Endothelial cell of umbilical vein (primary cell): ENCODE results near the gene TUBD1. TPM values are rescaled to one million over a fixed set of nuclear protein-coding genes. Genes with fewer than 3 reads are reported as not detected.

Source experiments
- BruUV-seq: library from RNA; stranded (reverse); fragments of 400-500 nt; replicated peaks from 2 replicates; lab custom pipeline; 2021; lab: Mats Ljungman, UMichigan
- CTCF ChIA-PET: fragments of 300-600, 350-600 bp; sonication (Branson Sonifier 250); formaldehyde crosslinking; loops from one replicate; lab custom pipeline; 2021; ENCODE audit warnings: antibody characterized with exemption, inconsistent platforms; lab: Charles Lee
- POLR2A ChIA-PET: fragments of 300-600, 350-600 bp; sonication (Branson Sonifier 250); formaldehyde crosslinking; loops from one replicate; lab custom pipeline; 2021; ENCODE audit warnings: antibody characterized with exemption, inconsistent platforms; lab: Charles Lee
- DNase-seq: peaks from one replicate; pipeline ENCODE4 v3.0.0-alpha.2; 2011; ENCODE audit warnings: low read depth, low spot score
- FAIRE-seq: peaks from 2 replicates; lab custom pipeline; 2011; peaks lifted over from hg19 to GRCh38; lab: Jason Lieb, UNC
- H2AFZ ChIP-seq: 2 replicates; pipeline ENCODE4 v1.6.0; 2012; ENCODE audit warnings: low read depth, low read length, control low read depth, inconsistent platforms
- H3K27ac ChIP-seq: 2 replicates; pipeline ENCODE4 v1.5.1; 2011; ENCODE audit warnings: low read depth, mild to moderate bottlenecking, control low read depth, low read length, moderate library complexity; ENCODE audit not compliant: insufficient read depth
- H3K27me3 ChIP-seq, 2 experiments: 2 replicates each; pipeline versions ENCODE4 v1.6.0 to v1.6.1; 2011; ENCODE audit warnings: low read length in 2 of 2, mixed read lengths in 1 of 2; ENCODE audit not compliant: control insufficient read depth in 2 of 2, insufficient read depth in 2 of 2
- H3K36me3 ChIP-seq, 2 experiments: 2 replicates in 1 of 2; 3 replicates in 1 of 2; pipeline ENCODE4 v1.5.1; 2011; ENCODE audit warnings: low read length in 2 of 2, mild to moderate bottlenecking in 1 of 2, moderate library complexity in 1 of 2; ENCODE audit not compliant: control insufficient read depth in 2 of 2, insufficient read depth in 2 of 2; ENCODE audit errors: extremely low read depth in 1 of 2
- H3K4me1 ChIP-seq: 3 replicates; pipeline ENCODE4 v1.5.1; 2011; ENCODE audit warnings: mild to moderate bottlenecking, low read length; ENCODE audit not compliant: control insufficient read depth, insufficient read depth; ENCODE audit errors: extremely low read depth
- H3K4me2 ChIP-seq: 2 replicates; pipeline ENCODE4 v1.6.1; 2011; ENCODE audit warnings: low read length, control low read depth, mixed read lengths; ENCODE audit not compliant: insufficient read depth
- H3K4me3 ChIP-seq, 3 experiments: fragments of 200-600 bp in 1 of 3; sonication (generic), shearing (Covaris generic) in 1 of 3; replicated peaks in 1 of 3; 2 replicates each; pipeline ENCODE4 v1.5.1; 2011 to 2016; ENCODE audit warnings: control low read depth in 3 of 3, low read length in 3 of 3, mild to moderate bottlenecking in 2 of 3, inconsistent platforms in 1 of 3, low read depth in 1 of 3, moderate library complexity in 1 of 3; ENCODE audit not compliant: insufficient read depth in 1 of 3
- H3K79me2 ChIP-seq: 2 replicates; pipeline ENCODE4 v1.6.0; 2012; ENCODE audit warnings: low read length, inconsistent platforms; ENCODE audit not compliant: control insufficient read depth, insufficient read depth
- H3K9ac ChIP-seq: replicated peaks from 2 replicates; pipeline ENCODE3; 2011; ENCODE audit warnings: low read length, control low read depth; ENCODE audit not compliant: insufficient read depth; ENCODE audit errors: extremely low read depth
- H3K9me1 ChIP-seq: replicated peaks from 3 replicates; pipeline ENCODE4 v1.6.0; 2011; ENCODE audit warnings: mild to moderate bottlenecking, low read length; ENCODE audit not compliant: control insufficient read depth, insufficient read depth; ENCODE audit errors: extremely low read depth
- H3K9me3 ChIP-seq: replicated peaks from 2 replicates; pipeline ENCODE4 v1.5.1; 2012; ENCODE audit warnings: low read length, inconsistent platforms; ENCODE audit not compliant: control insufficient read depth, insufficient read depth
- H4K20me1 ChIP-seq: replicated peaks from 2 replicates; pipeline ENCODE3; 2011; ENCODE audit warnings: mild to moderate bottlenecking, low read length; ENCODE audit not compliant: control insufficient read depth, insufficient read depth; ENCODE audit errors: extremely low read depth
- CTCF ChIP-seq, 2 donors: IDR thresholded peaks; 1 replicate in 1 of 2; 2 replicates in 1 of 2; pipeline ENCODE4 v1.5.1; 2011; ENCODE audit warnings: low read length in 2 of 2, mild to moderate bottlenecking in 2 of 2, moderate library complexity in 2 of 2, control low read depth in 1 of 2, inconsistent platforms in 1 of 2, low read depth in 1 of 2; ENCODE audit not compliant: insufficient read depth in 1 of 2; ENCODE audit errors: extremely low read depth in 1 of 2
- GATA2 ChIP-seq: IDR thresholded peaks from 2 replicates; pipeline ENCODE4 v1.7.0; 2011; ENCODE audit warnings: low read depth, mild to moderate bottlenecking, moderate library complexity, mixed read lengths, low read length; ENCODE audit not compliant: insufficient read length, insufficient read depth
- JUN ChIP-seq: IDR thresholded peaks from 2 replicates; pipeline ENCODE4 v1.6.1; 2011; ENCODE audit warnings: borderline replicate concordance, low read depth; ENCODE audit not compliant: insufficient read length, insufficient read depth
- MYC ChIP-seq: IDR thresholded peaks from one replicate; pipeline ENCODE4 v1.6.1; 2011; ENCODE audit warnings: mild to moderate bottlenecking, low read depth, low read length
- dilution Hi-C: fragments of 300-500 bp; cut with MboI; formaldehyde crosslinking; loops from one replicate; pipeline ENCODE4 v1.15.0; 2019; ENCODE audit warnings: low sequenced_read_pairs; ENCODE audit not compliant: extremely low pct_ligation_motif_present
- intact Hi-C: fragments of 100-400 bp; cut with micrococcal nuclease; formaldehyde crosslinking; loops from one replicate; pipeline ENCODE4 v1.10.0; 2022
- polyA plus RNA-seq, 4 experiments: library from polyadenylated mRNA; depleted of rRNA in 3 of 4; stranded (reverse) in 3 of 4; unstranded in 1 of 4; fragments of >200 nt; gene quantifications; 2 replicates each; pipeline versions ENCODE4 v1.2.1 to v1.2.3, GENCODE V29; 2011 to 2012; ENCODE audit warnings: missing spikeins in 1 of 4
- total RNA-seq: library from RNA; stranded (reverse); gene quantifications from 2 replicates; pipeline ENCODE4 v1.2.3, GENCODE V29; 2021
- TF ChIP-seq, protein P1 (sequence below): IDR thresholded peaks from 2 replicates; pipeline ENCODE4 v1.6.1; 2011; ENCODE audit not compliant: insufficient read depth, insufficient read length

Gene TUBD1
- total and polyA plus RNA-seq, 2 donors (not counting 3 experiments of a cell fraction or from before 2014, with no cell fraction given), result 4.9 to 11.3 TPM

DNA sequence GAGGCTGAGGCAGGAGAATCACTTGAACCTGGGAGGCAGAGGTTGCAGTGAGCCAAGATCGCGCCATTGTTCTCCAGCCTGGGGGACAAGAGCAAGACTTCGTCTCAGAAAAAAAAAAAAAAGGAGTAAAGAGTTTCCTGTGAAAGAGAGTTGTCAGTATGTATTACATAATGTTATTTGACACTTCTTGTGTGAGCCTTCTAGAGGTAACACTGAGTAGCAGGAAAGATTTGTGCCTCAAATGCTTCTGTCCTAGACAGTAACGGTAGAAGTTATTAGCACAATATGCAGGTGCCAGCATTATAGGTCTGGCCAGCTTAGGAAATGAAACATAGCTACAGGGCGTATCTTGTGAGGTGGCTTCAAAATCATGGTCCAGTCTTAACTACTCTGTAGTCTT is 6.4 kb upstream of the TUBD1 start:
- no peak overlapping the region for H3K27ac ChIP-seq
- no peaks in the 10 kb centered on the region for H3K9me3 ChIP-seq
- peaks cover 4% of the 10 kb centered on the region for H3K4me1 ChIP-seq
- DNase-seq (no peak), FAIRE-seq (no peak)
- no TSS peak for BruUV-seq
- ChIA-PET CTCF (interaction anchor here (4.0 kb wide), 1 partner anchor 14 kb away, joined by 16 read pairs; no protein-coding TSS in a partner anchor), POLR2A (no interaction called here)
- dilution Hi-C loops (no loop called here), intact Hi-C loops (no loop called here)
- H3K36me3 ChIP-seq, result no peaks in the 10 kb centered on the region
- H3K4me2 ChIP-seq, result no peak overlapping the region
- H2AFZ ChIP-seq, result no peak overlapping the region
- no peaks in the 10 kb centered on the region for H3K27me3 ChIP-seq
- no peak overlapping the region for H3K9ac ChIP-seq
- peaks cover 76% of the 10 kb centered on the region for H3K79me2 ChIP-seq
- no peak overlapping the region for H3K4me3 ChIP-seq
- no peaks in the 10 kb centered on the region for H3K9me1 ChIP-seq
- peaks cover 2% of the 10 kb centered on the region for H4K20me1 ChIP-seq
- TF ChIP-seq GATA2 (no peak), MYC (no peak), JUN (no peak), CTCF (IDR thresholded peaks at IDR 0.05; ENCODE audit: extremely low read depth in 1 of 2, insufficient read depth in 1 of 2, low read depth in 1 of 2, low read length in 2 of 2) (no peak)
- TF ChIP-seq, protein P1, sequence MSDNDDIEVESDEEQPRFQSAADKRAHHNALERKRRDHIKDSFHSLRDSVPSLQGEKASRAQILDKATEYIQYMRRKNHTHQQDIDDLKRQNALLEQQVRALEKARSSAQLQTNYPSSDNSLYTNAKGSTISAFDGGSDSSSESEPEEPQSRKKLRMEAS, result no peak

DNA sequence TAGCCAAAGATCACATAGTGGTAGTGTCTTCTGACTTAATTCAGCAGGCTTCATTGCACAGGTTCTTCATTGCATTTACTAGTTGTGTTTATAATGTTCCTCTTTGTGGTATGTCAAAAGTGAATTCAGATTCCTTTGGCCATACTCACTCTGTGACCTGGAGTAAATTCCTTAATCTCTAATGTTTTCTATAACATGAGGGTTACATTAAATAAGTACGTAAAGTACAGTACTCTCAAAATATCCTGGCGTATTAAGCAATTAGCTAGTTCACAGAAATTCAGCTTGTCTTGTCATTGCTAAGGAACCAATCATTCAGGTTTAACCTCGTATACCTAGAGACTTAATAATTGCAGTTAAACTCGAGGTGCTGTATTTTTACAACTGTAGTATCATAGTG is 4.3 kb upstream of the TUBD1 start:
- TF ChIP-seq CTCF (IDR thresholded peaks at IDR 0.05; ENCODE audit: extremely low read depth in 1 of 2, insufficient read depth in 1 of 2, low read depth in 1 of 2, low read length in 2 of 2) (no peak), GATA2 (no peak)
- Histone ChIP-seq H3K9ac (no peak overlapping the region), H3K4me3 (no peak overlapping the region), H3K4me1 (peaks cover 7% of the 10 kb centered on the region), H3K27ac (no peak overlapping the region), H2AFZ (no peak overlapping the region), H3K27me3 (no peaks in the 10 kb centered on the region), H3K4me2 (no peak overlapping the region), H3K9me3 (no peaks in the 10 kb centered on the region), H4K20me1 (peaks cover 2% of the 10 kb centered on the region), H3K9me1 (no peaks in the 10 kb centered on the region), H3K79me2 (peaks cover 78% of the 10 kb centered on the region), H3K36me3 (no peaks in the 10 kb centered on the region)
- FAIRE-seq, result no peak
- ChIA-PET POLR2A (no interaction called here), CTCF (no interaction called here)
- BruUV-seq, result no TSS peak
- no peak for DNase-seq
- intact Hi-C loops (no loop called here), dilution Hi-C loops (no loop called here)
